ENCODE results near the gene NKX2-1.
"Not testable (repeated sequence)": the region's sequence is repeated elsewhere in the genome, so short reads cannot be mapped to it uniquely, and the experiment has no call there.

Gene NKX2-1

GRCh38 chr14:36505892-36506731 lies 13.9 kb downstream of the NKX2-1 start:
- no peak for DNase-seq (ENCODE audit: low read depth, low spot score)

- DNase-seq (ENCODE audit: low read depth, low spot score) = no peak
These were observed 14.7 kb downstream of the NKX2-1 start for GRCh38 chr14:36505181-36505815.

GRCh38 chr14:36504771-36505175 lies 15.3 kb downstream of the NKX2-1 start:
- DNase-seq (ENCODE audit: low read depth, low spot score) = no peak

GRCh38 chr14:36503771-36504741 lies 16.0 kb downstream of the NKX2-1 start:
- no peak for DNase-seq (ENCODE audit: low read depth, low spot score)

- no peak for DNase-seq (ENCODE audit: low read depth, low spot score)
These were observed 17.2 kb downstream of the NKX2-1 start for GRCh38 chr14:36502558-36503508.

GRCh38 chr14:36498938-36499337 lies 21.1 kb downstream of the NKX2-1 start:
- no peak for DNase-seq (ENCODE audit: low read depth, low spot score)

- no peak for DNase-seq (ENCODE audit: low read depth, low spot score)
These were observed 23.7 kb downstream of the NKX2-1 start for GRCh38 chr14:36496346-36496745.

- DNase-seq (ENCODE audit: low read depth, low spot score) = no peak
These were observed 24.4 kb downstream of the NKX2-1 start for GRCh38 chr14:36495666-36496065.

GRCh38 chr14:36493761-36494160 lies 26.3 kb downstream of the NKX2-1 start:
- DNase-seq (ENCODE audit: low read depth, low spot score) = no peak

GRCh38 chr14:36485773-36486172 lies 34.3 kb downstream of the NKX2-1 start:
- no peak for DNase-seq (ENCODE audit: low read depth, low spot score)

GRCh38 chr14:36479344-36479743 lies 40.7 kb downstream of the NKX2-1 start:
- no peak for DNase-seq (ENCODE audit: low read depth, low spot score)

GRCh38 chr14:36478782-36479181 lies 41.2 kb downstream of the NKX2-1 start:
- DNase-seq (ENCODE audit: low read depth, low spot score) = no peak

GRCh38 chr14:36477266-36477665 lies 42.8 kb downstream of the NKX2-1 start:
- no peak for DNase-seq (ENCODE audit: low read depth, low spot score)

GRCh38 chr14:36476061-36476460 lies 44.0 kb downstream of the NKX2-1 start:
- DNase-seq (ENCODE audit: low read depth, low spot score) = not testable (repeated sequence)

GRCh38 chr14:36474593-36474992 lies 45.4 kb downstream of the NKX2-1 start:
- DNase-seq (ENCODE audit: low read depth, low spot score) = no peak

GRCh38 chr14:36471431-36471830 lies 48.6 kb downstream of the NKX2-1 start:
- DNase-seq (ENCODE audit: low read depth, low spot score) = no peak

GRCh38 chr14:36467332-36467731 lies 52.7 kb downstream of the NKX2-1 start:
- no peak for DNase-seq (ENCODE audit: low read depth, low spot score)

Measured in brain pericyte (primary cell).